IPS DF 4.7 (cell line): ENCODE results near the gene NKD1.
"Not testable (repeated sequence)": the region's sequence is repeated elsewhere in the genome, so short reads cannot be mapped to it uniquely, and the experiment has no call there.

ENCODE experiments used
- DNase-seq: peaks from one replicate; pipeline ENCODE4 v3.0.0-alpha.2; 2013; ENCODE audit warnings: low spot score; ENCODE audit errors: extremely low read depth

Gene NKD1

DNA sequence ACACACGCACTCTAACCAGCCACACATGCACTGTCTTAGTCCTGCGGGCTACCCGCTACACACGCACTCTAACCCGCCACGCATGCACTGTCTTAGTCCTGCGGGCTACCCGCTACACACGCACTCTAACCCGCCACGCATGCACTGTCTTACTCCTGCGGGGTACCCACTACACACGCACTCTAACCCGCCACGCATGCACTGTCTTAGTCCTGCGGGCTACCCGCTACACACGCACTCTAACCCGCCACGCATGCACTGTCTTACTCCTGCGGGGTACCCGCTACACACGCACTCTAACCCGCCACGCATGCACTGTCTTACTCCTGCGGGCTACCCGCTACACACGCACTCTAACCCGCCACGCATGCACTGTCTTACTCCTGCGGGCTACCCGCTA, 31.2 kb downstream of the NKD1 start:
- not testable (repeated sequence) for DNase-seq

DNA sequence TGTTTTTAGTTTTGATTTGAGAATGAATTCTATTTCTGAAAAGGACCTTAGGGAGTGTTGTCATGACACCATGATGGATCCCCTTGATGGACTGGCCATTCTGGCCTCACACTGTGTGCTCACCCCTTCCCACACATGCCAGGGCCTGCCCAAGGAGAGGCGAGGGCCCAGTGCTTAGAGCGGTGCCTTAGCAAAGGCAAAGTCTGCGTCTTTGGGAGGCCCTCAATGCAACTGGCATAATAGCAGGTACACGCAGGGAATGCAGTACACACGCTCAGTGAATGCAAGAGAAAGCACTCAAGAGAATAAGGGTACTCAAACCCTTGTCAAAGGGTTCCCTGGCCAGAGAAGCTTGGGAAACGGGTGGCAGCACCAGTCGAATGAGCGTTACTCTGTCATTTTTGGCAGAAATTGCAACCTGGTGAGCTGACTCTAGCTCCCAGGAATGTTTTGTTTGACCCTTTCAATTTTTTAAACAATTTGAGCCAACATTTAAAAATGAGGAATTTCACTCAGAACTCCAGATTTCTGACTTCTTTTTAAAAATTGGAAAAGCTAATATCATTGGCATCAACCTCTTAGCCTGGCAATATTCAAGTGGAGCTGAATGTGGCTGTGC, 32.1 kb downstream of the NKD1 start:
- DNase-seq = no peak

DNA sequence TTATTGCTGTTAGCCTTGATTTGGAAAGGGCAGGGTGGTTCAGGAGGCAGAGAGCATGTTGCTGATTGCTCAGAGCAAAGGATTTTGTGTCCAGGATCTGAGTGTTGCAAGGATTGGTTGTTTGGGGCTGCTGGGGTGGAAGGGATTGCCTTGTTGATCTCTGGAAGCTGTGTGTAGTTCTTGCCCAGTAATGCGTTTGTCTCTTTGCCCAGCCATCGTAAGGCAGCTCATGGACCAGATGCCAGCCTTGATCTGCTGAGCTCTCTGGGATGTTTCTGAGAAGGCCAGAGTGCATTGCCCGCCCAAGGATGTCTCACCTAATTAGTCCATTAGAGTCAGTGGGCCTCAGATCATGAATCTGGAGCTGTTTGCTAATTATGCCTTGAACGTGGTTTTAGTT, 33.6 kb downstream of the NKD1 start:
- DNase-seq = no peak

DNA sequence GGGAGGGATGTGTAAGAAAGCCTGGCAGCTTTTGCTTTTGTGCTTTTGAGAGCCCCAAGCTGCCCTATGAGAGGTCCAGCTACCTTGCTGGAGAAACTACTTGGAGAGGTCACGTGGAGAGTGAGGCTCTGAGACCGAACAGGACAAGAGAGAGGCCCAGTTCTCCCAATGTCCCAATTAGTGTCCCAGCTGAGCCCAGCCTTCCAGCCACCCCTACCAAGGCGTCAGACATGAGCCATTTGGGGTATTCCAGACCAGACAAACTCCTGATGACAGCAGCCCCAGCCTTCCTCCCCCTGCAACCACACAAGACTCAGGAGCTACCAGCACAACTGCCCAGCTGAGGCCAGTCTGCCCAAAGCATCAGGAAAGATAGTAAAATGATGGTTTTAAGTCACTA, 35.0 kb downstream of the NKD1 start:
- DNase-seq = no peak

DNA sequence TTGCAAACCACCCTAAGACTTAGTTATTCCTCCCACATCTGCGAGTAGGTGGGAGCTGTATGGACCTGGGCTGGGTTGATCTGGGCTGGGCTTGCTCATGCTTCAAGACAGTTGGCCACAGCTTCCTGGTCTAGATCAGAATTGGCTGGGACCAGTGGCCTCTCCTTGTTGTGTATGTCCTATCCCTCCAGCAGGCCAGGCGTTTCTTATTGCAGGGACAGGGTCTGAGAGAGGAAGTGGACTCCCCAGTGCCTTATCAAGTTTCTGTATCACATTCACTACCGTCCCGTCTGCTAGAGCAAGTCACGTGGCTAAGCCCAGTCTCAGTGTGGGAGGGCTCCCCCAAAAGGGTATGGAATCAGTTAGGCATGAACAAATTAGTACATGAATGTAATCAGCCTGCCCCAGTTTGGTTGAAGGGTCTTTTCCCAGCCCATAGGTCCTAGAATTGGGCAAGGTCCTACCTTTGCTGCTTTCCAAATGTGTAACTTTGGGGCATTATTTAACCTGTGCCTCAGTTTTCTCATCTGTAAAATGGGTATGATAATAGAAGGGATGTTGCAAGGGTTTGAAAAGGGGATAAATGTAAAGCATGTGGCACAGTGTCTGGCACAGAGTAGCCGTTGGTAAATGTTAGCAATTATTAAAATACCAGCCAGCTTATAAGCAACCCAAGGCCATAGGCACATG, 36.0 kb downstream of the NKD1 start:
- no peak for DNase-seq

DNA sequence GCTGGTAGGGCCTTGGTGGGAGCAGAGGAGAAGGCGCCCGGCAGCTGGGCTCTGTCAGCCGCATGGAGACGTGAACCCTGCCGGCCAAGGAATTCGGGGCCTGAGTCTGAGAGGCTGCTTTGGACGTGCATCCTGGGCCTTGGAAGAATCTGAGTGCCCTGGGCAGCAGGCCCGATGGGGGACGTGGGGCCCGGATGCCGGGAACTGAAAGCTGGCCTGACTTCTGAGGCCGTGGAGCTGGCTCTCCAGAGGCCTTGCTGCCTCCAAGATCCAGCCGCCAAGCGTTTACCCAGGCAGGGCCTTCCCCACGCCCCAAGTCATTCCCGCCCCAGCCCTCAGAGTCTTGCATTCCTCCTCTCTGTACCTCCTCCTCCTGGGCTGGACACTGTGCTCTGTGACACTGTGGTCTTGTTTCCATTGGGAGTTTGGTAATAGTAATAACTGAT, 37.2 kb downstream of the NKD1 start:
- no peak for DNase-seq

DNA sequence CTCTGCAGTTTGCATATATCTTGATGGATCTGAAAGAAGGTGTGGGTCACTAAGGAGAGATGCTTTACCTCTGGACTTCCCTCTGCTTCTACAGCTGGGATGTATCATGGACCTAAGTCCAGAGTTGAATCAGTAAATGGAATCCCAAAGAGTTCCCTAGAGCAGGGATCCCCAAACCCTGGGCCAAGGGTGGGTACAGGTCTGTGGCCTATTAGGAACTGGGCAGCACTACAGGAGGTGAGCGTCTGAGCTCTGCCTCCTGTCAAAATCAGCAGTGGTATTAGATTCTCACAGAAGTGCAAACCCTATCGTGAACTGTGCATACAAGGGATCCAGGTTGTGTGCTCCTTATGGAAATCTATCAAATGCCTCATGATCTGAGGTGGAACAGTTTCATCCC, 39.3 kb downstream of the NKD1 start:
- no peak for DNase-seq

DNA sequence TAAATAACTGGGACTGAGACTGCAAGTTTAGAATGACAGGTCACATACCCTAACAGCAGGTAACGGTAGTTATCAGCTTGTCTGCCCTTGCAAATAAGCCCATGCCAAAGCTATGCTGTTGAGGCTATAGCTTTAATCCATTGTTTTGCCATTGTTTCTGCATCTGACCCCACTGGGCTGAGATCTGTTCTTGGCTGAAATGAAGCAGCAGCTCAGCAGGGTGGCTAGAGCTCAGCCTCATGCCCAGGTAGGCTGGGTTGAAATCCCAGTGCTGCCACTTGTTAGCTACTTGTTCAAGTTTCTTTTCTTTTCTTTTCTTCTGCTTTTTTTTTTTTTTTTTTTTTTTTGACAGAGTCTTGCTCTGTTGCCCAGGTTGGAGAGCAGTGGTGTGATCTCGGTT, 40.1 kb downstream of the NKD1 start:
- no peak for DNase-seq

DNA sequence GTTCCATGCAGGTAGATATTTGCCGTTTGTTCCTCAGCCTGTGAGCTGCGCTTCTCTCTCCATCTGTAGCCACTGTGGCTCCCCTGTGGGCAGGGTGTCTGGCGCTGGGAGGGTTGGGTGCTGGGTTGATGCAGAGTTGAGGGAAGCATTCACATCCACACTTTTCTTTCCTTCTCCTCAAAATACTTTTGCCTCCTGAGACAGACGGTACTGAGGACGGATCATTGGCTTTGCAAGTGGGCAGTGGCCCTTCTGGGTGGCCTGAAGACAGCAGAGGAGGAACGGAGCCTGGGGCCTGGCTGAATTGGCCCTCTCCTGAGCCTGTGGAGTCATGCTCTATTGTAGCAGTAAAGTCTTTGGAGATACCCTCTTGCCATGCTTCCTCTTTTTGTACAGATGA, 43.0 kb downstream of the NKD1 start:
- no peak for DNase-seq

DNA sequence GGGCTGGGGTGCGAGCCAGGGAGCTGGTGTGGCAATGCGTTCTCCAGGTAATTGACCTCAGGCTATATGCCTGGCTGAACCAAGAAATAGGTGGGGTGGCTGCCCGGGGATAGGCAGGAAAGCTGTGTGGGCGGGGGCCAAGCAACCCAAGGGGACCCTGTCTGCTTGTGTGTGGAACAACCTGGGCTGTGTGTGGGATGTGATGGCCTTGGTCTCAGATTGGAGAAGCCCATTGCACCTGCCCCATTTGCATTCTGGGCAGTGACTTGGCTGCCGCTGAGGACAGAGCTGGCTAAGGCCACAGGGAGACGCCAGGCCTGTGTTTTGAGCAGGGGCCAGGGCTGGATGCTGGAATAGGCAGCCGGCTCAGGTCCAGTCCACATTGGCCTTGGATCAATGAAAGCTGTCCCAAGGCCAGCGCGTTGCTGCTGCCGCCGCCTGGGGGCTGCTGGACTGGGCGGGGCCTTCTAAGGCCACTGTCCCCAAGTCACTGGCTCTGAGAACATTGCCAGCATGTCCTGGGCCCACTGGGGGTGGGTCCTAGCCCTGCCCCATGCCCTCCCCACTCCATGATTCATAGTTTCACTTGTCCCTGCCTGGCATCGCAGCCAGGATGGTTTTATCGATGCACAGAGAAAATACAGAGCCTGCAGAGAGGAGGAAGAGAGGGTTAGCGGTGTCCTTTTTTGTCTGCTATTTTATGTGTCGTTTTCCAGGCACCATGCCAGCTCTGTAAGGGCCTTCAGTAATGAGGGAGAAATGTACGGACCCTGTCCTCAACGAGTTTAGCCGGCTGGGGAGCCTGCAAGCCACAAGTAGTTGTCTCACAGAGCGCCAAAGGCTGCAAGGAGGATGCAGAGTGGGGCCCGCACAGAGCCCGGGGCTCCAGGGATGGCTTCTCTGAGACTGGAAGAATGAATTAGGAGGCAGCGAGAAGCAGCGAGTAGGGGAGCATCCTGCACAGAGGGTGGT, 43.9 kb downstream of the NKD1 start:
- no peak for DNase-seq

DNA sequence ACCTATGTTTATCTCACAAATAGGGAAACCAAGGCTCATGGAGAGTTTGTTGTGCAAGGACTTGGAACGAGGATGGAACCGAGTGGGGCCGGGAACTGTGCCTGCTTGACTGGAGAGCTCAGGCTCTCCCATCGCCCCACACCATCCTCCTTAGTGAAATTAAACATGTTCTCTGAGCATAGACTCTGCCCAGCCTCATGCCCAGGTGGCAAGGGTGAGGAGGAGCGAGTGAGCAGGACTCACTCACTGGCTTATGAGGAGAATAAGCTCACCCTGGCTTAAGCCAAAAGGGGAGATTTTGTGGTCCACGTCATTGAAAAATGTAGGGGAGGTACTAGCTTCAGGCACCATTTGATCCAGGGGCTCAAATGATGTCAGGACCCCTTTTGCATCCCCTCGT, 44.8 kb downstream of the NKD1 start:
- no peak for DNase-seq

DNA sequence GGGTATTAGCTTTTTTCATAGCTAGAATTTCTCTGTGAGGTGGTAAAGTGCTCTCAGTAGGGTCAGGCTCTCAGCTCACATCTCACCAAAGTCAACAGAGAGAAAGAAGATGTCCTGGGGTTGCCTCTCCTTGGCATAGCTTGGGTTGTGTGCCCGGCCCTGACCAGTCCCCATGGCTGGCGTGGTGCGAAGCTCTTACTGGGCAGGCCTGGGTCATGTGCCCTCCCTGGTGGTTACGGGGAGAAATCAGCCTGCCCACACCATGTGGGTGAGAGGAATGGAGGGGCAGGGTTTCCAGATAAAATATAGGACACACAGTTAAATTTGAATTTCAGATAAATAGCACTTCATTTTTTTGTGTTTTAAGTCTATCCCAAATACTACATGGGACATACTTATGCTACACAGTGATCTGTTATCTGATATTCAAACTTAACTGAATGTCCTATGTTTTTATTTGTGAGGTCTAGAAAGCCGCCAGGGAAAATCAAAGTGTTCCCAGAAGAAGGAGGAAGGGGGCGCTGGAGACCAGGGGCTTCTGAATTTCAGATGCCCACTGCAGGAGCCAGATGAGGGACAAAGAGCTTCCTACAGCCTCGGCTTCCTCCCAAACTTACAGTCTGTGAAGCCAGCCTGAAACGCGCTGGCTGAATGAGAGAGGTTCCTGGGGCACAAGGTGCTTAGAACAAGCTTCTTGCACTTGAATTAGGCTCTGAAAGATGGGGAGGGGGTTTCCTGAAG, 45.4 kb downstream of the NKD1 start:
- no peak for DNase-seq

DNA sequence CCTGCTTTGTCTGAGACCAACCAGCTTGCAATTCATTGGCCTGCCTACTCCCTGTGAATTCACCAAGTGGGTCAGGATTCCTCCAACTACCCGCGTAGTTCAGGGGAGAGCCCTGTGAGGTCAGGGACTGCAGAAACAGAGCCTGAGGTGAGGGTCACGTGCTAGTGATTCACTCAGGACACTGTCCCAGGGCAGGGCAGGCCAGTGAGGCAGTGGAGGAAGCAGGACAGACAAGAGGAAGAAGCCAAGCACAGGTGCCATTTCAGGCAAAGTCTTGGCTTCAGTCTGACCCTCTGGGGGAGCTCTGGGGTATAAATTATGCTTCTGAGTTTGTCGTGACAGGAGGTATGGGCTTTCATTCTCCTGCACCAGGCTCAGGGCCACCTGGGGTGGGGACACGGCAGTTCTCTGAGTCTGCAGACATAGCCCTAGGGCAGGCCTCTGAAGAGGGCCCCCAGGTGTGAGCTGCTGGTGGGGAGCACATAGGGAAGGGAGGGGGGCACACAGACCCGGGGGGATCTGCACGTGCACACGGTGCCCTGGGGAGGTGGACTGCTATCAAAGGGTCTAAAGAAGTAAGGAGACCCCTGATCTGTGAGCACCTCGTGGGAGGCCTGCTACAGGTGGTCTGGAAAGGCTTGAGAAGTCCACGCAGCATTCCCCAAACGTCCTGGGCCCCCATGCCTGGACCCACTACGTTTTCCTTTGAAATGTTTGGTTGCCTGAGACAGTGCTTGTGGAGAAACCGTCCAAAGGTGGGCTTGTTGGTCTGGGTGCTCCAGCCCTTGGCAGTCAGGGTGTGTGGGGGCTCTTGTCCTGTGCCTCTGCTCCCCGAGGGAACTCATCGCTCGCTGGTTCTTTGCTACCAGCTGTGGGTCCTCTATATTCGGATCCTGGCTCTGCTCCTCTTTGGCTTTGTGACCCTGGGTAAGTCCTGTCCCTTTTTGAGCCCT, 46.4 kb downstream of the NKD1 start:
- no peak for DNase-seq

DNA sequence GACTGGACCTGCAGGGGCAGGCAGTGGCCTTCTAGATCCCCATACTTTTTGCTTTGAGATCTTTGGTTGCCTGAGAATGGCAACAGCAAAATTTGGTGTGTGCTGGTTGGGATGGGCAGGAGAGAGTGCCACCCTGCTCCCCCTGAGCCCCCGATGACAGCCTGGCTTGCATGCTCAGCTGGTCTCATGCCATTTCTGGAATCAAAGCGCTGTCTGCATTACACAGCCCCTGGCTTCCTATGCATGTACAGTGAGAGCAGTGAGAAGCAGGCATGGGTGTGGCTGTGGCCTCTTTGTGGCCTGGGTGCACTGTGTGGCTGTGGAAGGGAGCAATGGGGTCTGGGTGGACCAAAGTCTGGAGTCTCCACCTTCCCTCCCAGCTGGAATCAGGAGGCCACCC, 47.7 kb downstream of the NKD1 start:
- no peak for DNase-seq

DNA sequence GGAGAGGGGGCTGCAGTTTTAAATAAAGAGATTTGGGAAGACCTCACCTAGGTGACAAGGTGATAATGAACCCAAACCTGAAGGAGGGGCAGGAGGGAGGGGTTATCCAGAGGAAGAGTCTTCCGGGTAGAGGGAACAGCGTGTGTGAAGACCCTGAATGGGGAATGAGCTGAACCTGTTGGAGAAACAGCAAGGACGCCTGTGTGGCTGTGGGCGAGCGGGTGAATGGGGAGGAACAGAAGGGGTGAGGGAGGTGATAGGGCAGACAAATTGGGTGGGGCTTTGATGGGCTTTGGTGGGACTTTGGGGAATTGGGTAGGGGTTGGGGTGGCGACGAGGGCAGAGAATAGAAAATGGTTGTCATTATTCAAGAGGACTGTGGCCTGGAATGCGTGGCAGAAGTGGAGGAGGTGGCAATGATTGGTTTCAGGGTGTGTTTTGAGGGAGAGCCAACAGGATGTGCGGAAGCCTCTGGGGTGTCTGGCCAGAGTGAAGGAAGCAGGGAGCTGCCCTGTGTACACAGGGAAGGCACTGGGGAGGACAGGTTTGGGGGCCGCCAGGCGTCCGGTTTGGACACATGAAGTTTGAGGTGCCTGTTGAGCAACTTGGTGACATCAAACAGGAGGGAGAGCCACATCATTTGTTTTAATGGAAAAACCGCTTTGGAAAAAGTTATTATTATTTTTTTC, 48.7 kb downstream of the NKD1 start:
- DNase-seq = no peak

DNA sequence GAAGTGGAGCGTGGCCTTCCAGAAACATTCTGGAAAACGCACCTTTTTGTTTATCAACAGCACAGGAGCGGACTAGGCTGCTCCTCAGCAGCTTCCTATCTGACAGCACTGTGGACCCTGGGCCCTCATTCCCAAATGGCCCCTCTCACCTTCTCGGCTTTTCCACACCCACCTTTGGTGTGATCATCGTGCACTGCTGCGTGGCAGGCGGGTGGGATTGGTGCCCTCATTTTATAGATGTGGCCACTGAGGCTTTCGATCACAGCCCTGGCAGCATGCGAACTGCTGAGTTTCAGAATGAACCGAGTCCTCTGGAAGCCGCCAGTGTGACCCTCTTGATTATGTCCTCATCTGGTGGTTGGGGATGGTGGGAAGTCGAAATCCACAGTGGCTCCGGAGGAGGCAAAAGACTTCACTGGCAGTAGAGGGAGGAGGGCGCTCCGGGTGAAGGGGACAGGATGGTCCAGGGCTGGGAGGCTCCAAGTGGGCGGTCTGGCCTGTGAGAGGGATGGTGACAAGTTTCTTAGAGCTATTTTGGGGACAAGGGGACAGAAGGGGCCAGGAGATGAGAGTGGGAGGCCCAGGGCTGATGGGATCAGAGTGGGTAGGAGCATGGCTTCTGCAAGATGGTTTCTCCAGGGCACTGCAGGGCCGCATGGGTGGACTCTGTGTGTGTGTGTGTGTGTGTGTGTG, 49.5 kb downstream of the NKD1 start:
- no peak for DNase-seq

DNA sequence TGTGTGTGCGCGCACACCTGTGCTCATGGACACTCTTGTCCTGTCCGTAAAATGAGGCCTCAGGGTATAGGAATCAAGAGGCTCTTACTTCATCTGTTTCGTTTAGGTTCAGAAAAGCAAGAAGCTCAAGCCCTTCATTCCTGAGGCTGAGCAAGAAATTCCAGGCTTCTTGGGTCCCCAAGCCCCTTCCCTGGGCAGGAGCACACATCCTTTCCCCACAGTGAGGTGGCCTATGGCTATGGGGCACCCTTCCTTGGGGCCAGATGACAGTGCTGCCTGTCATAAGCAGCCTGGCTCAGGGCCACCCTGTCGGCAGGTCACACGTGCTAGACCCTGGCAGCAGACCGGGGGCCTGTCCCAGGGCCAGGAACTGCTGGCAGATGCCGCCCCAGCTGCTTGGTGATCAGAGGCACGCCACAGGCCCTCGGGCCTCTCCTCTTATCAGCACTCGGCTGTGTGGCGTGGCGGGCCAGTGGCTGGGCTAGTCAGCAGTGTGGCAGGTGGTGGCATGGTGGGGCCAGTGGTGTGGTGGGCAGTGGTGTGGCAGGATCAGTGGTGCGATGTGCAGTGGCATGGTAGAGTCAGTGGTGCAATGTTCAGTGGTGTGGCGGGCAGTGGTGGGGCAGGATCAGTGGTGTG, 50.2 kb downstream of the NKD1 start:
- no peak for DNase-seq

DNA sequence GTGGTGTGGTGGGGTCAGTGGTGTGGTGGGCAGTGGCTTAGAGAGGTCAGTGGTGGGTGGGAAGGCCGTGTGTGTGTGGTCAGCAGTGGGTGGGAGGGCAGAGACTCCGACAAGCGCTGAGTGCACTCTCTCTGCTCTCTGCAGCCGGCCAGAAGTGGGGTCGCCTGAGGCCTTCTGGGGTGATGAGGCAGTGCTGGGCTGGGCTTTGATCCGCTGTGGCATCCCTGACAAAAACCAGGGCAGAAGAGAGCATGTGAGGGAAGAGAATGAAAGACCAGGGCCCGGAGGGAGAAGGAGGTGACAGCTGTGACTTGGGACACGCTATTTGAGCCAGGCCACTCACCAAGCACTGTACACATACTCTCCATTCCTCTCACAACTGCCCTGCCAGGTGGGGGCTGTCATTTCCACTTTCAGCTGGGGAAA, 50.8 kb downstream of the NKD1 start:
- DNase-seq = no peak

DNA sequence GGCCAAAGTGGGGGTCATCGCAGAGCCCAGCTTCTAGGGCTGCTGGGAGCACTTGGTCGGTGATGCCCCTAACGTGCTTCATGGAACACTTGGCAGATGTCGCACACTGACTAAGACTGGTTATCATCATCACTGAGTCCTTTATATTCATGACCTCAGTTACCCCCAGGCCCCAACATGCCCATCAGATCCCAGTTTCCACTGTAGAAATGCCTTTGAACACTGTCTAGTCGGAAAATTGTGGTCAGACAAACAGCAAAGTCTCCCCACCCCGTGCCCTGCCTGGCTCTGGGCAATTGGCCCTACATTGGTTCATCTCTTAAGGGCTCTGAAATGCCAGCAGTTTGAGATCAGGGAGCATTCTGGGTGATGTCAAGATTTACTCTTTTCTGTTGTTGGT, 51.3 kb downstream of the NKD1 start:
- DNase-seq = no peak
